ENCODE measurements around the gene HPRT1. TPM values are rescaled to one million over a fixed set of nuclear protein-coding genes. Genes with fewer than 3 reads are reported as not detected.

Gene HPRT1
- total RNA-seq, 1 experiment from 2014 or later = 38.2 TPM

DNA sequence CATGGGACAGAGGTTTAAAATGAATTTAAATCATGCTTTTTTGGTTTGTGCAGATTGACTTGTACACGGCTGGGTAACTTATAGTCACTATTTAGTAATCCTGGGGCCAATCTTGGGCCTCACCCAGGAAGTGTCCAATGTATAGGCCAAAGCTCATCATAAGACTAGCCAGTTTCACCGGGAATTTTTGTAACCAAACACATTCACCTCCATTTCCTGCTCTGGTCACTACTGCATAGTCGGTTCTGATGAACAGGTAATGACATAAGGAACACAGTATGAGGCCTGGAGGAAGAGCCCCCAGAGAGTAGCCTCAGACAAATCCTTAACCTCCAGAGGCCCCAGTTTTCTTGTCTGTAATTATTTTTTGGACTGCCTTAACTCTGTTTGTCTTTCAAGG lies 81.9 kb downstream of the HPRT1 start (continued):
- TF ChIP-seq, protein P1, sequence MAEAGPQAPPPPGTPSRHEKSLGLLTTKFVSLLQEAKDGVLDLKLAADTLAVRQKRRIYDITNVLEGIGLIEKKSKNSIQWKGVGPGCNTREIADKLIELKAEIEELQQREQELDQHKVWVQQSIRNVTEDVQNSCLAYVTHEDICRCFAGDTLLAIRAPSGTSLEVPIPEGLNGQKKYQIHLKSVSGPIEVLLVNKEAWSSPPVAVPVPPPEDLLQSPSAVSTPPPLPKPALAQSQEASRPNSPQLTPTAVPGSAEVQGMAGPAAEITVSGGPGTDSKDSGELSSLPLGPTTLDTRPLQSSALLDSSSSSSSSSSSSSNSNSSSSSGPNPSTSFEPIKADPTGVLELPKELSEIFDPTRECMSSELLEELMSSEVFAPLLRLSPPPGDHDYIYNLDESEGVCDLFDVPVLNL (CRISPR knock-in tag; IDR thresholded peaks at IDR 0.05; ENCODE audit: borderline replicate concordance, low read depth) = no peak
- no peak for TF ChIP-seq FOXJ3 (CRISPR knock-in tag; IDR thresholded peaks at IDR 0.05; ENCODE audit: borderline replicate concordance)
- no peak for TF ChIP-seq MXD4 (CRISPR knock-in tag; IDR thresholded peaks at IDR 0.05; ENCODE audit: borderline replicate concordance)
- TF ChIP-seq, protein P2, sequence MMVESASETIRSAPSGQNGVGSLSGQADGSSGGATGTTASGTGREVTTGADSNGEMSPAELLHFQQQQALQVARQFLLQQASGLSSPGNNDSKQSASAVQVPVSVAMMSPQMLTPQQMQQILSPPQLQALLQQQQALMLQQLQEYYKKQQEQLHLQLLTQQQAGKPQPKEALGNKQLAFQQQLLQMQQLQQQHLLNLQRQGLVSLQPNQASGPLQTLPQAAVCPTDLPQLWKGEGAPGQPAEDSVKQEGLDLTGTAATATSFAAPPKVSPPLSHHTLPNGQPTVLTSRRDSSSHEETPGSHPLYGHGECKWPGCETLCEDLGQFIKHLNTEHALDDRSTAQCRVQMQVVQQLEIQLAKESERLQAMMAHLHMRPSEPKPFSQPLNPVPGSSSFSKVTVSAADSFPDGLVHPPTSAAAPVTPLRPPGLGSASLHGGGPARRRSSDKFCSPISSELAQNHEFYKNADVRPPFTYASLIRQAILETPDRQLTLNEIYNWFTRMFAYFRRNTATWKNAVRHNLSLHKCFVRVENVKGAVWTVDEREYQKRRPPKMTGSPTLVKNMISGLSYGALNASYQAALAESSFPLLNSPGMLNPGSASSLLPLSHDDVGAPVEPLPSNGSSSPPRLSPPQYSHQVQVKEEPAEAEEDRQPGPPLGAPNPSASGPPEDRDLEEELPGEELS (CRISPR knock-in tag; IDR thresholded peaks at IDR 0.05) = no peak
- TF ChIP-seq NFE2L1 (CRISPR knock-in tag; IDR thresholded peaks at IDR 0.05) = no peak
- no peak for TF ChIP-seq ZNF219 (CRISPR knock-in tag; IDR thresholded peaks at IDR 0.05; ENCODE audit: borderline replicate concordance)

DNA sequence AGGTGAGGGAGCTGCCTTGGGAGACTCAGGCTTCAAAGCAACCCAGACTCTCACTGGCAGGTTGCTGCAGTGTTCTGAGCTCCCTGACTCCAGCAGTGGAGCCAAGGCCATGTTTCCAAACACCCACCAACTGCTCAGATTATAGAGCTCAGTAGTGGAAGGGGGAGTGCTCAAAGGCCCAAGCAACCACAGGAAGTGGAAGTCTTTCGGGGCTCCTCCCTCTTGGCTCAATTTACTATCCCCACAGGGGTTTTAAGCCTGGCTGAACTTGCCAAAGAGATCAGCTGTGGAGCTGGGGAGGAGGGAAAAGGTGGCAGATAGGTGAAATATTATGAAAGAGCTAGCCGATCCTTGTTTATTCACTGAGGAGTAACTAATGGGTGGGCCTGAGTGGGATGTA lies 82.5 kb downstream of the HPRT1 start:
- TF ChIP-seq, protein P3, sequence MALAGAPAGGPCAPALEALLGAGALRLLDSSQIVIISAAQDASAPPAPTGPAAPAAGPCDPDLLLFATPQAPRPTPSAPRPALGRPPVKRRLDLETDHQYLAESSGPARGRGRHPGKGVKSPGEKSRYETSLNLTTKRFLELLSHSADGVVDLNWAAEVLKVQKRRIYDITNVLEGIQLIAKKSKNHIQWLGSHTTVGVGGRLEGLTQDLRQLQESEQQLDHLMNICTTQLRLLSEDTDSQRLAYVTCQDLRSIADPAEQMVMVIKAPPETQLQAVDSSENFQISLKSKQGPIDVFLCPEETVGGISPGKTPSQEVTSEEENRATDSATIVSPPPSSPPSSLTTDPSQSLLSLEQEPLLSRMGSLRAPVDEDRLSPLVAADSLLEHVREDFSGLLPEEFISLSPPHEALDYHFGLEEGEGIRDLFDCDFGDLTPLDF (CRISPR knock-in tag; IDR thresholded peaks at IDR 0.05) = no peak
- TF ChIP-seq, protein P4, sequence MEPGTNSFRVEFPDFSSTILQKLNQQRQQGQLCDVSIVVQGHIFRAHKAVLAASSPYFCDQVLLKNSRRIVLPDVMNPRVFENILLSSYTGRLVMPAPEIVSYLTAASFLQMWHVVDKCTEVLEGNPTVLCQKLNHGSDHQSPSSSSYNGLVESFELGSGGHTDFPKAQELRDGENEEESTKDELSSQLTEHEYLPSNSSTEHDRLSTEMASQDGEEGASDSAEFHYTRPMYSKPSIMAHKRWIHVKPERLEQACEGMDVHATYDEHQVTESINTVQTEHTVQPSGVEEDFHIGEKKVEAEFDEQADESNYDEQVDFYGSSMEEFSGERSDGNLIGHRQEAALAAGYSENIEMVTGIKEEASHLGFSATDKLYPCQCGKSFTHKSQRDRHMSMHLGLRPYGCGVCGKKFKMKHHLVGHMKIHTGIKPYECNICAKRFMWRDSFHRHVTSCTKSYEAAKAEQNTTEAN (CRISPR knock-in tag; IDR thresholded peaks at IDR 0.05) = no peak
- TF ChIP-seq FOXJ3 (CRISPR knock-in tag; IDR thresholded peaks at IDR 0.05; ENCODE audit: borderline replicate concordance) = no peak
- TF ChIP-seq, protein P5, sequence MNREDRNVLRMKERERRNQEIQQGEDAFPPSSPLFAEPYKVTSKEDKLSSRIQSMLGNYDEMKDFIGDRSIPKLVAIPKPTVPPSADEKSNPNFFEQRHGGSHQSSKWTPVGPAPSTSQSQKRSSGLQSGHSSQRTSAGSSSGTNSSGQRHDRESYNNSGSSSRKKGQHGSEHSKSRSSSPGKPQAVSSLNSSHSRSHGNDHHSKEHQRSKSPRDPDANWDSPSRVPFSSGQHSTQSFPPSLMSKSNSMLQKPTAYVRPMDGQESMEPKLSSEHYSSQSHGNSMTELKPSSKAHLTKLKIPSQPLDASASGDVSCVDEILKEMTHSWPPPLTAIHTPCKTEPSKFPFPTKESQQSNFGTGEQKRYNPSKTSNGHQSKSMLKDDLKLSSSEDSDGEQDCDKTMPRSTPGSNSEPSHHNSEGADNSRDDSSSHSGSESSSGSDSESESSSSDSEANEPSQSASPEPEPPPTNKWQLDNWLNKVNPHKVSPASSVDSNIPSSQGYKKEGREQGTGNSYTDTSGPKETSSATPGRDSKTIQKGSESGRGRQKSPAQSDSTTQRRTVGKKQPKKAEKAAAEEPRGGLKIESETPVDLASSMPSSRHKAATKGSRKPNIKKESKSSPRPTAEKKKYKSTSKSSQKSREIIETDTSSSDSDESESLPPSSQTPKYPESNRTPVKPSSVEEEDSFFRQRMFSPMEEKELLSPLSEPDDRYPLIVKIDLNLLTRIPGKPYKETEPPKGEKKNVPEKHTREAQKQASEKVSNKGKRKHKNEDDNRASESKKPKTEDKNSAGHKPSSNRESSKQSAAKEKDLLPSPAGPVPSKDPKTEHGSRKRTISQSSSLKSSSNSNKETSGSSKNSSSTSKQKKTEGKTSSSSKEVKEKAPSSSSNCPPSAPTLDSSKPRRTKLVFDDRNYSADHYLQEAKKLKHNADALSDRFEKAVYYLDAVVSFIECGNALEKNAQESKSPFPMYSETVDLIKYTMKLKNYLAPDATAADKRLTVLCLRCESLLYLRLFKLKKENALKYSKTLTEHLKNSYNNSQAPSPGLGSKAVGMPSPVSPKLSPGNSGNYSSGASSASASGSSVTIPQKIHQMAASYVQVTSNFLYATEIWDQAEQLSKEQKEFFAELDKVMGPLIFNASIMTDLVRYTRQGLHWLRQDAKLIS (CRISPR knock-in tag; IDR thresholded peaks at IDR 0.05; ENCODE audit: borderline replicate concordance) = no peak
- TF ChIP-seq, protein P6, sequence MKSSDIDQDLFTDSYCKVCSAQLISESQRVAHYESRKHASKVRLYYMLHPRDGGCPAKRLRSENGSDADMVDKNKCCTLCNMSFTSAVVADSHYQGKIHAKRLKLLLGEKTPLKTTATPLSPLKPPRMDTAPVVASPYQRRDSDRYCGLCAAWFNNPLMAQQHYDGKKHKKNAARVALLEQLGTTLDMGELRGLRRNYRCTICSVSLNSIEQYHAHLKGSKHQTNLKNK (CRISPR knock-in tag; IDR thresholded peaks at IDR 0.05) = no peak
- no peak for TF ChIP-seq ZNF671 (CRISPR knock-in tag; IDR thresholded peaks at IDR 0.05)
- TF ChIP-seq, protein P7, sequence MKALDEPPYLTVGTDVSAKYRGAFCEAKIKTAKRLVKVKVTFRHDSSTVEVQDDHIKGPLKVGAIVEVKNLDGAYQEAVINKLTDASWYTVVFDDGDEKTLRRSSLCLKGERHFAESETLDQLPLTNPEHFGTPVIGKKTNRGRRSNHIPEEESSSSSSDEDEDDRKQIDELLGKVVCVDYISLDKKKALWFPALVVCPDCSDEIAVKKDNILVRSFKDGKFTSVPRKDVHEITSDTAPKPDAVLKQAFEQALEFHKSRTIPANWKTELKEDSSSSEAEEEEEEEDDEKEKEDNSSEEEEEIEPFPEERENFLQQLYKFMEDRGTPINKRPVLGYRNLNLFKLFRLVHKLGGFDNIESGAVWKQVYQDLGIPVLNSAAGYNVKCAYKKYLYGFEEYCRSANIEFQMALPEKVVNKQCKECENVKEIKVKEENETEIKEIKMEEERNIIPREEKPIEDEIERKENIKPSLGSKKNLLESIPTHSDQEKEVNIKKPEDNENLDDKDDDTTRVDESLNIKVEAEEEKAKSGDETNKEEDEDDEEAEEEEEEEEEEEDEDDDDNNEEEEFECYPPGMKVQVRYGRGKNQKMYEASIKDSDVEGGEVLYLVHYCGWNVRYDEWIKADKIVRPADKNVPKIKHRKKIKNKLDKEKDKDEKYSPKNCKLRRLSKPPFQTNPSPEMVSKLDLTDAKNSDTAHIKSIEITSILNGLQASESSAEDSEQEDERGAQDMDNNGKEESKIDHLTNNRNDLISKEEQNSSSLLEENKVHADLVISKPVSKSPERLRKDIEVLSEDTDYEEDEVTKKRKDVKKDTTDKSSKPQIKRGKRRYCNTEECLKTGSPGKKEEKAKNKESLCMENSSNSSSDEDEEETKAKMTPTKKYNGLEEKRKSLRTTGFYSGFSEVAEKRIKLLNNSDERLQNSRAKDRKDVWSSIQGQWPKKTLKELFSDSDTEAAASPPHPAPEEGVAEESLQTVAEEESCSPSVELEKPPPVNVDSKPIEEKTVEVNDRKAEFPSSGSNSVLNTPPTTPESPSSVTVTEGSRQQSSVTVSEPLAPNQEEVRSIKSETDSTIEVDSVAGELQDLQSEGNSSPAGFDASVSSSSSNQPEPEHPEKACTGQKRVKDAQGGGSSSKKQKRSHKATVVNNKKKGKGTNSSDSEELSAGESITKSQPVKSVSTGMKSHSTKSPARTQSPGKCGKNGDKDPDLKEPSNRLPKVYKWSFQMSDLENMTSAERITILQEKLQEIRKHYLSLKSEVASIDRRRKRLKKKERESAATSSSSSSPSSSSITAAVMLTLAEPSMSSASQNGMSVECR (CRISPR knock-in tag; IDR thresholded peaks at IDR 0.05; ENCODE audit: borderline replicate concordance) = no peak
- CTCF ChIA-PET = interaction anchor here (0.7 to 1.6 kb wide), 3 partner anchors 11 to 221 kb away, joined by 3 to 10 read pairs (median 5); no protein-coding TSS in a partner anchor

More for the DNA sequence above, 82.5 kb downstream of the HPRT1 start:
- 0 out of 2 replicates have a peak overlapping the region, but pooled peaks have one; percentile 49 for H3K27ac Mint-ChIP-seq
- no peaks in the 10 kb centered on the region for H3K36me3 Mint-ChIP-seq
- H3K4me3 Mint-ChIP-seq = no peak overlapping the region; the same call in 1 of the 2 replicates
- POLR2A ChIA-PET = no interaction called here
- H3K27me3 Mint-ChIP-seq (ENCODE audit: low read depth) = peaks cover 37% of the 10 kb centered on the region
- no peaks in the 10 kb centered on the region for H3K9me3 Mint-ChIP-seq
- DNase-seq (ENCODE audit: low spot score) = no peak
- peaks cover 43% of the 10 kb centered on the region for H3K4me1 Mint-ChIP-seq
- ATAC-seq = peak; percentile 46
